Measurements from ENCODE around the gene KLK4.

KLK4 gene

GRCh38 chr19:50869479-50869878 lies 41.7 kb downstream of the KLK4 start:
- no peak overlapping the region for H3K4me3 ChIP-seq (ENCODE audit: control insufficient read depth, low read depth, low read length)
- DNase-seq (ENCODE audit: low read depth) = no peak
- no peak for TF ChIP-seq CTCF (IDR thresholded peaks at IDR 0.05; ENCODE audit: control insufficient read depth, insufficient read depth, low read depth, low read length, missing control alignments)

GRCh38 chr19:50861496-50862286 lies 49.5 kb downstream of the KLK4 start:
- no peak for DNase-seq (ENCODE audit: low read depth)
- no peak overlapping the region for H3K4me3 ChIP-seq (ENCODE audit: control insufficient read depth, low read depth, low read length)
- no peak for TF ChIP-seq CTCF (IDR thresholded peaks at IDR 0.05; ENCODE audit: control insufficient read depth, insufficient read depth, low read depth, low read length, missing control alignments)

- no peak for DNase-seq (ENCODE audit: low read depth)
- TF ChIP-seq CTCF (IDR thresholded peaks at IDR 0.05; ENCODE audit: control insufficient read depth, insufficient read depth, low read depth, low read length, missing control alignments) = no peak
- H3K4me3 ChIP-seq (ENCODE audit: control insufficient read depth, low read depth, low read length) = no peak overlapping the region
These were observed 50.2 kb downstream of the KLK4 start for GRCh38 chr19:50861010-50861409.

GRCh38 chr19:50859849-50860248 lies 51.3 kb downstream of the KLK4 start:
- DNase-seq (ENCODE audit: low read depth) = no peak
- TF ChIP-seq CTCF (IDR thresholded peaks at IDR 0.05; ENCODE audit: control insufficient read depth, insufficient read depth, low read depth, low read length, missing control alignments) = no peak
- H3K4me3 ChIP-seq (ENCODE audit: control insufficient read depth, low read depth, low read length) = no peak overlapping the region

GRCh38 chr19:50858886-50859285 lies 52.3 kb downstream of the KLK4 start:
- TF ChIP-seq CTCF (IDR thresholded peaks at IDR 0.05; ENCODE audit: control insufficient read depth, insufficient read depth, low read depth, low read length, missing control alignments) = no peak
- no peak for DNase-seq (ENCODE audit: low read depth)
- no peak overlapping the region for H3K4me3 ChIP-seq (ENCODE audit: control insufficient read depth, low read depth, low read length)

- no peak for DNase-seq (ENCODE audit: low read depth)
- TF ChIP-seq CTCF (IDR thresholded peaks at IDR 0.05; ENCODE audit: control insufficient read depth, insufficient read depth, low read depth, low read length, missing control alignments) = no peak
- no peak overlapping the region for H3K4me3 ChIP-seq (ENCODE audit: control insufficient read depth, low read depth, low read length)
These were observed 53.8 kb downstream of the KLK4 start for GRCh38 chr19:50857366-50857765.

Measured in AG09309 (cell line).